ENCODE data around the gene MPL. TPM values are rescaled to one million over a fixed set of nuclear protein-coding genes. Genes with fewer than 3 reads are reported as not detected.
"Not testable (repeated sequence)": the region's sequence is repeated elsewhere in the genome, so short reads cannot be mapped to it uniquely, and the experiment has no call there.

MPL gene
- total RNA-seq, 8 experiments from 2014 or later = 0.05 to 0.08 TPM; not detected in 6

- Histone ChIP-seq H3K4me1 (replicated peaks in 1 of 2) (peaks cover 17 to 20% of the 10 kb centered on the region in 2 donors), H3K4me3 (peak within 1 kb of the TSS; percentile 39 to 57 (median 47)), H3K27ac (peak within 1 kb of the TSS; percentile 72 to 73)
- WGBS, 10 experiments = 0 to 1% (median 0%) methylated on average over 2 to 20 of the region's 58 CpGs; no CpG with 5 or more reads in 6 of the 10 experiments
- ATAC-seq (replicated peaks in 6 of 8) = peak; percentile 87 to 94 (median 90)
- in situ Hi-C loops (cut with MboI; ENCODE audit: low pct_unique_long_range_greater_than_20kb in 2 of 9, low sequenced_read_pairs in 9 of 9, unreplicated experiment in 9 of 9) = loop anchor here in 1 of 9 experiments (10.0 kb wide), 1 partner anchor 133 kb away; no protein-coding TSS in a partner anchor
These were observed 30.5 kb downstream of the MPL start, which contains the start of gene ELOVL1 for GRCh38 chr1:43367904-43368645. Gene ELOVL1, minus strand, starts transcription at chr1:43368011. Its CDS starts 2,402 bp downstream, at chr1:43365609.

- H3K4me1 ChIP-seq (replicated peaks in 1 of 2) = peaks cover 17 to 20% of the 10 kb centered on the region in 2 donors
- H3K4me3 ChIP-seq = peak overlapping the region; percentile 39 to 57 (median 47)
- in situ Hi-C loops (cut with MboI; ENCODE audit: low pct_unique_long_range_greater_than_20kb in 2 of 9, low sequenced_read_pairs in 9 of 9, unreplicated experiment in 9 of 9) = loop anchor here in 1 of 9 experiments (10.0 kb wide), 1 partner anchor 134 kb away; no protein-coding TSS in a partner anchor
- 0 to 100% (median 27%) methylated on average over 1 to 6 of the region's 6 CpGs; no CpG with 5 or more reads in 2 of the 10 experiments for WGBS, 10 experiments
- H3K27ac ChIP-seq = peak overlapping the region; percentile 72 to 73
- ATAC-seq (replicated peaks in 6 of 8) = no peak
These were observed 31.0 kb downstream of the MPL start for GRCh38 chr1:43368646-43369020.

DNA sequence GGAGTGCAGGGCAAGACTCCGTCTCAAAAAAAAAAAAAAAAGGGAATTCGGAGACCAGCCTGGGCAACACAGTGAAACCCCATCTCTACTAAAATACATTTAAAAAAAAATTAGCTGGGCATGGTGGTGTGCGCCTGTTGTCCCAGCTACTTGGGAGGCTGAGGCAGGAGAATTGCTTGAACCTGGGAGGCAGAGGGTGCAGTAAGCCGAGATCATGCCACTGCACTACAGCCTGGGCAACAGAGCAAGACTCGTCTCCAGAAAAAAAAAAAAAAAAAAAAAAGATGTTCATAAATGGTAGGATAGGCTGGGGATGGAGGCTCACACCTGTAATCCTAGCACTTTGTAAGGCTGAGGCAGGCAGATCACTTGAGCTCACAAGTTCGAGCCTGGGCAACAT, 32.2 kb downstream of the MPL start:
- ATAC-seq (replicated peaks in 6 of 8) = not testable (repeated sequence)
- 86 to 100% (median 100%) methylated on average over 1 to 5 of the region's 6 CpGs; no CpG with 5 or more reads in 2 of the 10 experiments for WGBS, 10 experiments
- H3K4me1 ChIP-seq (replicated peaks in 1 of 2) = peaks cover 17 to 20% of the 10 kb centered on the region in 2 donors

GRCh38 chr1:43370564-43370963, 32.9 kb downstream of the MPL start:
- WGBS, 10 experiments = 75 to 100% (median 97%) methylated on average over 1 to 4 of the region's 4 CpGs; no CpG with 5 or more reads in 2 of the 10 experiments
- in situ Hi-C loops (cut with MboI; ENCODE audit: low pct_unique_long_range_greater_than_20kb in 2 of 9, low sequenced_read_pairs in 9 of 9, unreplicated experiment in 9 of 9) = no loop called here
- Histone ChIP-seq H3K27ac (no peak overlapping the region), H3K4me1 (replicated peaks in 1 of 2) (peaks cover 17 to 20% of the 10 kb centered on the region in 2 donors), H3K4me3 (no peak overlapping the region)
- no peak for ATAC-seq (replicated peaks in 6 of 8)

More for the DNA sequence above, 32.2 kb downstream of the MPL start:
- in situ Hi-C loops (cut with MboI; ENCODE audit: low pct_unique_long_range_greater_than_20kb in 2 of 9, low sequenced_read_pairs in 9 of 9, unreplicated experiment in 9 of 9) = loop anchor here in 1 of 9 experiments (10.0 kb wide), 1 partner anchor 135 kb away; no protein-coding TSS in a partner anchor
- H3K4me3 ChIP-seq, H3K27ac ChIP-seq: not testable (repeated sequence)

GRCh38 chr1:43372172-43372571, 34.6 kb downstream of the MPL start:
- no peak overlapping the region for H3K4me3 ChIP-seq
- no peak for ATAC-seq (replicated peaks in 6 of 8)
- peaks cover 8 to 10% of the 10 kb centered on the region in 2 donors for H3K4me1 ChIP-seq (replicated peaks in 1 of 2)
- H3K27ac ChIP-seq = no peak overlapping the region
- in situ Hi-C loops (cut with MboI; ENCODE audit: low pct_unique_long_range_greater_than_20kb in 2 of 9, low sequenced_read_pairs in 9 of 9, unreplicated experiment in 9 of 9) = no loop called here
- WGBS, 10 experiments = 86 to 100% (median 100%) methylated on average over 2 to 5 of the region's 5 CpGs; no CpG with 5 or more reads in 1 of the 10 experiments

DNA sequence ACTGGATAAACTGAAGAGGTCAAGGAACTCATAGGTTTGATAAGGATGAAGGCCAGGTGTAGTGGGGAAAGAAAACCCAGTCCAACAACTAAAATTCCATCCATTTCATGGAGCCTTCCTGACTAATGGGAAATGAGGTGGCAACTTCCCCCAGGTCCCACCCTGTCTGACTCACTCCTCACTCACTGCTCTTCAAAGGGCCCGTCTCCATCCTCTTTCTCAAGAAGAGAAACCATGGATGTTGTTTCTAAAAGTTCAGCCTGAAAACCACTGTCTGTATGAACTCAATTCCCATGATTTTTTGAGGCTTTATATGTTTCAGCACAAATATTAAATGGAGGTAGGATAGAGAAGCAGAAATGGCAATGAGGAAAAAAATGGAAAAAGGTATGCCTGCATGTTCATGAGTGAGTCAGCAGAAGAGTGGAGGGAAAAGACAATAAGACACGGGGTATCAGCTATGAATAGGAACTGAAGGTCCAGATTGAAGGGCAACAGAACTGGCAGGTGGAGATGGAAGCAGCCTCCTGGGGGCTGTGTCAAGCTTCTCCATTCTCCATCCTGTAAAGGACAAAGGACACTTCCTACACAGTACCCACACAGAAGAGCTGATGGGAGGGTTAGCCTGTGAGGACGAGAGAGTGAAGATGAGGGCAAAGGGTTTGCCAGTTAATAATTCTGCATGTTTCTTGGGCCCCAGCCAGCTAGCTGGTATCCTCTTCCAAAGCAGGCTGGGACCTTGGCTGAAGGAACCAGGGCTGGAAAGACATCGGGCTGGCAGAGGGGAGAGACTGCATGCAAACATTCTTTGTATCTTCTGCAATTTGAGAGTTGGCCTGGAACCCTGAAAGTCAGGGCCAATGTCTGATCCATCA, 35.7 kb downstream of the MPL start:
- H3K27ac ChIP-seq = no peak overlapping the region
- peaks cover 7 to 8% of the 10 kb centered on the region in 2 donors for H3K4me1 ChIP-seq (replicated peaks in 1 of 2)
- H3K4me3 ChIP-seq = no peak overlapping the region
- WGBS, 10 experiments = 6 to 92% (median 84%) methylated on average over 1 to 4 of the region's 4 CpGs; no CpG with 5 or more reads in 2 of the 10 experiments
- ATAC-seq (replicated peaks in 6 of 8) = peak in 2 of 8 experiments; percentile 52 to 54
- in situ Hi-C loops (cut with MboI; ENCODE audit: low pct_unique_long_range_greater_than_20kb in 2 of 9, low sequenced_read_pairs in 9 of 9, unreplicated experiment in 9 of 9) = no loop called here

- Histone ChIP-seq H3K27ac (no peak overlapping the region), H3K4me1 (replicated peaks in 1 of 2) (no peaks in the 10 kb centered on the region), H3K4me3 (no peak overlapping the region)
- ATAC-seq (replicated peaks in 6 of 8) = no peak
- 82 to 100% (median 92%) methylated on average over 2 to 7 of the region's 7 CpGs; no CpG with 5 or more reads in 3 of the 10 experiments for WGBS, 10 experiments
- in situ Hi-C loops (cut with MboI; ENCODE audit: low pct_unique_long_range_greater_than_20kb in 2 of 9, low sequenced_read_pairs in 9 of 9, unreplicated experiment in 9 of 9) = loop anchor here in 2 of 9 experiments (25.0 kb wide), 1 partner anchor 139 kb away; no protein-coding TSS in a partner anchor
These were observed 39.2 kb downstream of the MPL start for GRCh38 chr1:43376723-43377235.

- Histone ChIP-seq H3K4me3 (no peak overlapping the region), H3K4me1 (replicated peaks in 1 of 2) (no peaks in the 10 kb centered on the region), H3K27ac (no peak overlapping the region)
- no peak for ATAC-seq (replicated peaks in 6 of 8)
- in situ Hi-C loops (cut with MboI; ENCODE audit: low pct_unique_long_range_greater_than_20kb in 2 of 9, low sequenced_read_pairs in 9 of 9, unreplicated experiment in 9 of 9) = loop anchor here in 2 of 9 experiments (25.0 kb wide), 1 partner anchor 141 kb away; no protein-coding TSS in a partner anchor
- 33 to 100% (median 78%) methylated on average over 1 of the region's 1 CpG; no CpG with 5 or more reads in 6 of the 10 experiments for WGBS, 10 experiments
These were observed 40.2 kb downstream of the MPL start for GRCh38 chr1:43377831-43378230.

GRCh38 chr1:43379476-43379875, 41.9 kb downstream of the MPL start:
- Histone ChIP-seq H3K4me3 (no peak overlapping the region), H3K27ac (no peak overlapping the region), H3K4me1 (replicated peaks in 1 of 2) (no peaks in the 10 kb centered on the region)
- WGBS, 10 experiments = 83 to 100% (median 100%) methylated on average over 1 of the region's 1 CpG; no CpG with 5 or more reads in 2 of the 10 experiments
- no peak for ATAC-seq (replicated peaks in 6 of 8)
- in situ Hi-C loops (cut with MboI; ENCODE audit: low pct_unique_long_range_greater_than_20kb in 2 of 9, low sequenced_read_pairs in 9 of 9, unreplicated experiment in 9 of 9) = loop anchor here in 2 of 9 experiments (25.0 kb wide), 1 partner anchor 142 kb away; no protein-coding TSS in a partner anchor

- no peak overlapping the region for H3K27ac ChIP-seq
- H3K4me1 ChIP-seq (replicated peaks in 1 of 2) = no peaks in the 10 kb centered on the region
- in situ Hi-C loops (cut with MboI; ENCODE audit: low pct_unique_long_range_greater_than_20kb in 2 of 9, low sequenced_read_pairs in 9 of 9, unreplicated experiment in 9 of 9) = loop anchor here in 2 of 9 experiments (25.0 kb wide), 1 partner anchor 144 kb away; no protein-coding TSS in a partner anchor
- 33 to 100% (median 78%) methylated on average over 1 to 3 of the region's 3 CpGs; no CpG with 5 or more reads in 2 of the 10 experiments for WGBS, 10 experiments
- peak in 2 of 8 experiments; percentile 13 to 17 for ATAC-seq (replicated peaks in 6 of 8)
- H3K4me3 ChIP-seq = no peak overlapping the region
These were observed 44.0 kb downstream of the MPL start for GRCh38 chr1:43381612-43382011.

DNA sequence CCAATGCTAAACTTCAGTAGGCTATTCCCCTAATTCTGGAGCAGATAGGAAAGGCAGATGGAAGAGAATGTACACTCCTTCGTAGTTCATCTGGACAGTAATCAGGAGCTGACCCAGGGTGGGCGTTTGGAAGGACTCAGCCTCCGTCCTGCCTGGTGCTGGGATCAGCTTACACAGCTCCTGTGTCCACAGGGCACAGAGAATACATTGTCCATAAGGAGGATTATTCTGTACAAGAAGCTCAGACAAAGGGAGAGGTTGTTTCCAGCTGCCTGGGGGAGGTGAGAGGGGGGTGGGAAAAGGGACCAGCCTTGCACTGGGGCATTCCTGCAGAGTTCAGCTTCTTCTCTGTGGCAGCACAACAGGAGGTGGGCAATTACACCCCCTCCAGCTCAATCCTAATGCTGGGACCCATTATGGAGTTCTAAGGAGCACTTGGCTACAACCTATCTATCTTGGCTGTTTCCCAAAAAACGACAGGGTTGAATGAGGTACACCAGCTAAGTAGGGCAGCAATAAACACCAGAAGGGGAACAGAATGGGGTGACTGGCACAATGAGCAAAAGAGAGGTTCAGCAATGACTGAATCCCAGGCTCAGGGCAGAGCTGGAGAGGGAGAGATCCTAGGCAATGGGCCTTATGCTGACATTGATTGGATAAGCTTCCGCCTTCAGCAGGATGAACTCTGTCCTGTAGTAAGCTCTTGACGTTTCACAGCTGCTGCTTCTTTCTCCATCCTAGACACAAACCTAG, 44.6 kb downstream of the MPL start:
- peak in 6 of 8 experiments; percentile 28 to 52 (median 39) for ATAC-seq (replicated peaks in 6 of 8)
- in situ Hi-C loops (cut with MboI; ENCODE audit: low pct_unique_long_range_greater_than_20kb in 2 of 9, low sequenced_read_pairs in 9 of 9, unreplicated experiment in 9 of 9) = loop anchor here in 2 of 9 experiments (25.0 kb wide), 1 partner anchor 145 kb away; no protein-coding TSS in a partner anchor
- Histone ChIP-seq H3K27ac (no peak overlapping the region), H3K4me1 (replicated peaks in 1 of 2) (no peaks in the 10 kb centered on the region), H3K4me3 (no peak overlapping the region)
- 0 to 100% (median 67%) methylated on average over 1 to 6 of the region's 6 CpGs; no CpG with 5 or more reads in 1 of the 10 experiments for WGBS, 10 experiments

Measured in motor neuron (in vitro differentiated cells).